K562 (cell line): Measurements from ENCODE around the gene TMEM107. TPM values are rescaled to one million over a fixed set of nuclear protein-coding genes. Genes with fewer than 3 reads are reported as not detected.

ENCODE experiments used
- ARID2 ChIP-seq: fragments of 450-650 bp; IDR thresholded peaks from 2 replicates; pipeline ENCODE4 v1.6.1; 2017; ENCODE audit warnings: antibody characterized with exemption, mild to moderate bottlenecking
- ATF1 ChIP-seq, 2 experiments: fragments of 450-650 bp in 1 of 2; IDR thresholded peaks; 2 replicates each; pipeline ENCODE4 v1.6.1; 2016; ENCODE audit warnings: missing compliant biosample characterization in 1 of 2, missing genetic modification characterization in 1 of 2
- HDAC1 ChIP-seq, 2 experiments: fragments of 450-650 bp; IDR thresholded peaks; 2 replicates each; pipeline ENCODE4 v1.6.1; 2016 to 2017; ENCODE audit warnings: inconsistent platforms in 1 of 2, mild to moderate bottlenecking in 1 of 2, moderate library complexity in 1 of 2
- KLF1 ChIP-seq: fragments of 450-650 bp; IDR thresholded peaks from 2 replicates; pipeline ENCODE4 v1.6.1; 2016; ENCODE audit warnings: missing genetic modification characterization, missing compliant biosample characterization
- L3MBTL2 ChIP-seq: fragments of 450-650 bp; IDR thresholded peaks from 2 replicates; pipeline ENCODE4 v1.6.1; 2016; ENCODE audit warnings: mild to moderate bottlenecking, moderate library complexity
- MBD2 ChIP-seq: sonication (generic); IDR thresholded peaks from 2 replicates; pipeline ENCODE4 v1.6.1; 2016; ENCODE audit warnings: low read depth, borderline replicate concordance
- MEIS2 ChIP-seq: fragments of 450-650 bp; IDR thresholded peaks from 2 replicates; pipeline ENCODE4 v1.6.1; 2014; ENCODE audit warnings: mild to moderate bottlenecking; ENCODE audit not compliant: partially characterized antibody
- MTA2 ChIP-seq: fragments of 450-650 bp; IDR thresholded peaks from 2 replicates; pipeline ENCODE4 v1.6.1; 2016; ENCODE audit warnings: low read depth
- NFYB ChIP-seq: IDR thresholded peaks from 2 replicates; pipeline ENCODE4 v1.6.1; 2011; ENCODE audit warnings: mild to moderate bottlenecking, moderate library complexity; ENCODE audit not compliant: insufficient read length; ENCODE audit errors: extremely low read depth
- PHF20 ChIP-seq: fragments of 450-650 bp; IDR thresholded peaks from 2 replicates; pipeline ENCODE4 v1.6.1; 2018; ENCODE audit not compliant: partially characterized antibody
- POLR2B ChIP-seq: fragments of 450-650 bp; IDR thresholded peaks from 2 replicates; pipeline ENCODE4 v1.6.1; 2018; ENCODE audit warnings: low read depth; ENCODE audit not compliant: partially characterized antibody
- RAD51 ChIP-seq: fragments of 450-650 bp; IDR thresholded peaks from 2 replicates; pipeline ENCODE4 v1.7.1; 2016; ENCODE audit warnings: low read depth, mild to moderate bottlenecking, borderline replicate concordance
- ZNF143 ChIP-seq: sonication (generic); formaldehyde crosslinking; IDR thresholded peaks from 2 replicates; pipeline ENCODE4 v1.9.0; 2022; ENCODE audit warnings: mild to moderate bottlenecking, missing genetic modification reagents
- ZNF23 ChIP-seq: fragments of 250-450 bp; sonication (Bioruptor Pico); IDR thresholded peaks from 2 replicates; pipeline ENCODE4 v1.4.0; 2020; ENCODE audit warnings: mild to moderate bottlenecking
- polyA plus RNA-seq, 8 experiments: library from polyadenylated mRNA; depleted of rRNA in 4 of 8; stranded (reverse) in 5 of 8; unstranded in 3 of 8; fragments of >200 nt; fragmentation: Nextera tagmentation in 2 of 8; fragmentation: Illumina TruSeq in 1 of 8; extraction: Ambion mirVana in 2 of 8; extraction: Trizol in 1 of 8; gene quantifications; 2 replicates each; pipeline versions ENCODE4 v1.2.1 to v1.2.3, GENCODE V29; 2011 to 2014; ENCODE audit warnings: inconsistent platforms in 1 of 8, missing spikeins in 1 of 8
- total RNA-seq, 7 experiments: library from RNA; depleted of rRNA in 6 of 7; stranded (reverse); fragments of >200 nt in 6 of 7; fragmentation: Illumina TruSeq in 2 of 7; extraction: Trizol in 2 of 7; gene quantifications; 2 replicates each; pipeline versions ENCODE4 v1.2.1 to v1.2.3, GENCODE V29; 2011 to 2021; ENCODE audit warnings: low replicate concordance in 1 of 7
- TF ChIP-seq, protein P1 (sequence below): fragments of 450-650 bp; IDR thresholded peaks from 2 replicates; pipeline ENCODE4 v1.6.1; 2016
- TF ChIP-seq, protein P2 (sequence below): fragments of 450-650 bp; formaldehyde crosslinking; IDR thresholded peaks from 2 replicates; pipeline ENCODE4 v1.4.0; 2020; ENCODE audit warnings: mild to moderate bottlenecking, moderate library complexity
- TF ChIP-seq, protein P3 (sequence below): sonication (generic); formaldehyde crosslinking; IDR thresholded peaks from 2 replicates; pipeline ENCODE4 v1.9.0; 2022; ENCODE audit warnings: mild to moderate bottlenecking, missing genetic modification reagents
- TF ChIP-seq, protein P4 (sequence below): fragments of 200-800 bp; sonication (Bioruptor generic); IDR thresholded peaks from 2 replicates; pipeline ENCODE4 v1.6.1; 2017; ENCODE audit warnings: missing genetic modification characterization, missing compliant biosample characterization
- TF ChIP-seq, protein P5 (sequence below), 2 experiments: IDR thresholded peaks; 2 replicates each; pipeline ENCODE4 v1.6.1; 2011; ENCODE audit warnings: borderline replicate concordance in 1 of 2, control low read depth in 1 of 2, low read depth in 1 of 2, low read length in 1 of 2, mild to moderate bottlenecking in 1 of 2, mixed read lengths in 1 of 2, moderate library complexity in 1 of 2; ENCODE audit not compliant: insufficient read depth in 1 of 2, insufficient read length in 1 of 2, poor library complexity in 1 of 2, severe bottlenecking in 1 of 2; ENCODE audit errors: extremely low read depth in 1 of 2
- TF ChIP-seq, protein P6 (sequence below), 2 experiments: fragments of 450-650 bp; conservative IDR thresholded peaks; 2 replicates each; pipeline ENCODE4 v1.6.1; 2017; ENCODE audit warnings: mild to moderate bottlenecking in 2 of 2, moderate library complexity in 2 of 2

Gene TMEM107
- total and polyA plus RNA-seq, 9 of the 15 experiments (the other 6 are each of a cell fraction or from before 2014, with no cell fraction given), result 7.1 to 26.2 (median 16.9) TPM

DNA sequence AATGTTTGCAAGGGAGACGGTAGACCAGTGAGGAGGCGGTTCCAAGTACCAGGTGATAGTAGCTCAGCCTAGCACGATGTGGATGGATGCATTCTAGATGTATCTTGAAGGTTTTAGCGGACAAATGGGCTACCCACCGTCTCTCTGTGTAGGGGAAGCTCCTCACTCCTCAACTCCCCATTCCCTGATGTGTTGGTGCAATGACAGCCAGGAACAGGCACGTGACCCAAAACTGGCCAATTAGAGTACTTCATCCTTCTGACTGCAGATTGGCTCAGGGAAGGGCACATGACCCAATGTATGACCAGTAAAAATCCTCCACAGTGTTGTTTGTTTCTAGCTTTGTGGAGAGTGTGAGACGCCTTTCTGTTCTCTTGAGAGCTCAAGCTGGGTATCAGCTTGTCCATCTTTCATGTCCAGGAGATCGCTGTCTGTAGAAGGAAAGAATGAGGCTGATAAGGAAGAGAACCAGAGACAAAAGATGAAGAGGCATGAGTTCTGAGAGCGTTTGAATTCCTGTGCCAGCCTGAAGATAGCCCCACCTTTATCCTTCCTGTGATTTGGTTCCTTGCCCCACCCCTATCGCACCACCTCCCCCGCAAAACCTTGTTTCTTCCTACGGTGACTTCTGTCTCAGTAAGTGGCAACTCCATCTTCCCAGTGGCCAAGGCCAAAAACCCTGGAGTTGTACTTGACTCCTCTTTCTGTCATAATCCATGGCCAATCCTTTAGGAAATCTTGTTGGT, 16.1 kb upstream of the TMEM107 start (continued):
- TF ChIP-seq, protein P1, sequence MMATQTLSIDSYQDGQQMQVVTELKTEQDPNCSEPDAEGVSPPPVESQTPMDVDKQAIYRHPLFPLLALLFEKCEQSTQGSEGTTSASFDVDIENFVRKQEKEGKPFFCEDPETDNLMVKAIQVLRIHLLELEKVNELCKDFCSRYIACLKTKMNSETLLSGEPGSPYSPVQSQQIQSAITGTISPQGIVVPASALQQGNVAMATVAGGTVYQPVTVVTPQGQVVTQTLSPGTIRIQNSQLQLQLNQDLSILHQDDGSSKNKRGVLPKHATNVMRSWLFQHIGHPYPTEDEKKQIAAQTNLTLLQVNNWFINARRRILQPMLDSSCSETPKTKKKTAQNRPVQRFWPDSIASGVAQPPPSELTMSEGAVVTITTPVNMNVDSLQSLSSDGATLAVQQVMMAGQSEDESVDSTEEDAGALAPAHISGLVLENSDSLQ, result peak; percentile 80
- TF ChIP-seq, protein P2, sequence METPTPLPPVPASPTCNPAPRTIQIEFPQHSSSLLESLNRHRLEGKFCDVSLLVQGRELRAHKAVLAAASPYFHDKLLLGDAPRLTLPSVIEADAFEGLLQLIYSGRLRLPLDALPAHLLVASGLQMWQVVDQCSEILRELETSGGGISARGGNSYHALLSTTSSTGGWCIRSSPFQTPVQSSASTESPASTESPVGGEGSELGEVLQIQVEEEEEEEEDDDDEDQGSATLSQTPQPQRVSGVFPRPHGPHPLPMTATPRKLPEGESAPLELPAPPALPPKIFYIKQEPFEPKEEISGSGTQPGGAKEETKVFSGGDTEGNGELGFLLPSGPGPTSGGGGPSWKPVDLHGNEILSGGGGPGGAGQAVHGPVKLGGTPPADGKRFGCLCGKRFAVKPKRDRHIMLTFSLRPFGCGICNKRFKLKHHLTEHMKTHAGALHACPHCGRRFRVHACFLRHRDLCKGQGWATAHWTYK (CRISPR knock-in tag), result 0 out of 2 replicates have a peak, but pooled peaks have one; percentile 36
- TF ChIP-seq POLR2B, result peak; percentile 86
- TF ChIP-seq ZNF143 (CRISPR knock-in tag), result no peak
- TF ChIP-seq, protein P3, sequence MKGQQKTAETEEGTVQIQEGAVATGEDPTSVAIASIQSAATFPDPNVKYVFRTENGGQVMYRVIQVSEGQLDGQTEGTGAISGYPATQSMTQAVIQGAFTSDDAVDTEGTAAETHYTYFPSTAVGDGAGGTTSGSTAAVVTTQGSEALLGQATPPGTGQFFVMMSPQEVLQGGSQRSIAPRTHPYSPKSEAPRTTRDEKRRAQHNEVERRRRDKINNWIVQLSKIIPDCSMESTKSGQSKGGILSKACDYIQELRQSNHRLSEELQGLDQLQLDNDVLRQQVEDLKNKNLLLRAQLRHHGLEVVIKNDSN (CRISPR knock-in tag), result peak; percentile 100
- TF ChIP-seq, protein P4, sequence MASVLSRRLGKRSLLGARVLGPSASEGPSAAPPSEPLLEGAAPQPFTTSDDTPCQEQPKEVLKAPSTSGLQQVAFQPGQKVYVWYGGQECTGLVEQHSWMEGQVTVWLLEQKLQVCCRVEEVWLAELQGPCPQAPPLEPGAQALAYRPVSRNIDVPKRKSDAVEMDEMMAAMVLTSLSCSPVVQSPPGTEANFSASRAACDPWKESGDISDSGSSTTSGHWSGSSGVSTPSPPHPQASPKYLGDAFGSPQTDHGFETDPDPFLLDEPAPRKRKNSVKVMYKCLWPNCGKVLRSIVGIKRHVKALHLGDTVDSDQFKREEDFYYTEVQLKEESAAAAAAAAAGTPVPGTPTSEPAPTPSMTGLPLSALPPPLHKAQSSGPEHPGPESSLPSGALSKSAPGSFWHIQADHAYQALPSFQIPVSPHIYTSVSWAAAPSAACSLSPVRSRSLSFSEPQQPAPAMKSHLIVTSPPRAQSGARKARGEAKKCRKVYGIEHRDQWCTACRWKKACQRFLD (CRISPR knock-in tag), result 0 out of 2 replicates have a peak, but pooled peaks have one; percentile 24
- TF ChIP-seq ZNF23 (CRISPR knock-in tag), result no peak
- TF ChIP-seq, protein P5, sequence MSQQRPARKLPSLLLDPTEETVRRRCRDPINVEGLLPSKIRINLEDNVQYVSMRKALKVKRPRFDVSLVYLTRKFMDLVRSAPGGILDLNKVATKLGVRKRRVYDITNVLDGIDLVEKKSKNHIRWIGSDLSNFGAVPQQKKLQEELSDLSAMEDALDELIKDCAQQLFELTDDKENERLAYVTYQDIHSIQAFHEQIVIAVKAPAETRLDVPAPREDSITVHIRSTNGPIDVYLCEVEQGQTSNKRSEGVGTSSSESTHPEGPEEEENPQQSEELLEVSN (IDR thresholded peaks at IDR 0.05; ENCODE audit: borderline replicate concordance in 1 of 2, extremely low read depth in 1 of 2, insufficient read depth in 1 of 2, insufficient read length in 1 of 2, low read depth in 1 of 2, low read length in 1 of 2, poor library complexity in 1 of 2, severe bottlenecking in 1 of 2), result peak in 1 of 2 experiments; percentile 19
- TF ChIP-seq, protein P6, sequence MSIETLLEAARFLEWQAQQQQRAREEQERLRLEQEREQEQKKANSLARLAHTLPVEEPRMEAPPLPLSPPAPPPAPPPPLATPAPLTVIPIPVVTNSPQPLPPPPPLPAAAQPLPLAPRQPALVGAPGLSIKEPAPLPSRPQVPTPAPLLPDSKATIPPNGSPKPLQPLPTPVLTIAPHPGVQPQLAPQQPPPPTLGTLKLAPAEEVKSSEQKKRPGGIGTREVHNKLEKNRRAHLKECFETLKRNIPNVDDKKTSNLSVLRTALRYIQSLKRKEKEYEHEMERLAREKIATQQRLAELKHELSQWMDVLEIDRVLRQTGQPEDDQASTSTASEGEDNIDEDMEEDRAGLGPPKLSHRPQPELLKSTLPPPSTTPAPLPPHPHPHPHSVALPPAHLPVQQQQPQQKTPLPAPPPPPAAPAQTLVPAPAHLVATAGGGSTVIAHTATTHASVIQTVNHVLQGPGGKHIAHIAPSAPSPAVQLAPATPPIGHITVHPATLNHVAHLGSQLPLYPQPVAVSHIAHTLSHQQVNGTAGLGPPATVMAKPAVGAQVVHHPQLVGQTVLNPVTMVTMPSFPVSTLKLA (conservative IDR thresholded peaks at IDR 0.05), result peak; percentile 61 to 66; a peak in 3 of 4 replicates
- no peak for TF ChIP-seq ATF1 (CRISPR knock-in tag; IDR thresholded peaks at IDR 0.05)
- TF ChIP-seq ATF1 (tag; IDR thresholded peaks at IDR 0.05), result peak; percentile 48
- TF ChIP-seq PHF20, result peak; percentile 12
- no peak for TF ChIP-seq ARID2
- TF ChIP-seq HDAC1 (IDR thresholded peaks at IDR 0.05), result peak in 1 of 2 experiments; percentile 22; a peak in 2 of 4 replicates
- TF ChIP-seq MTA2, result 0 out of 2 replicates have a peak, but pooled peaks have one; percentile 27
- peak; percentile 99 for TF ChIP-seq RAD51
- peak; percentile 46; the same call in 1 of the 2 replicates for TF ChIP-seq MBD2
- TF ChIP-seq MEIS2, result peak; percentile 63
- peak; percentile 17; the same call in 1 of the 2 replicates for TF ChIP-seq KLF1 (tag)
- peak; percentile 55 for TF ChIP-seq NFYB
- peak; percentile 81 for TF ChIP-seq L3MBTL2
